Measurements from ENCODE around the gene TENM4.

Gene TENM4

GRCh38 chr11:79059141-79059540 lies 381.7 kb downstream of the TENM4 start (continued):
- TF ChIP-seq ZNF350 (tag by site-specific recombination; IDR thresholded peaks at IDR 0.05) (no peak), ELK4 (IDR thresholded peaks at IDR 0.05; ENCODE audit: borderline replicate concordance, low read depth, low read length) (no peak), ZIC2 (tag by site-specific recombination; IDR thresholded peaks at IDR 0.05) (no peak)

DNA sequence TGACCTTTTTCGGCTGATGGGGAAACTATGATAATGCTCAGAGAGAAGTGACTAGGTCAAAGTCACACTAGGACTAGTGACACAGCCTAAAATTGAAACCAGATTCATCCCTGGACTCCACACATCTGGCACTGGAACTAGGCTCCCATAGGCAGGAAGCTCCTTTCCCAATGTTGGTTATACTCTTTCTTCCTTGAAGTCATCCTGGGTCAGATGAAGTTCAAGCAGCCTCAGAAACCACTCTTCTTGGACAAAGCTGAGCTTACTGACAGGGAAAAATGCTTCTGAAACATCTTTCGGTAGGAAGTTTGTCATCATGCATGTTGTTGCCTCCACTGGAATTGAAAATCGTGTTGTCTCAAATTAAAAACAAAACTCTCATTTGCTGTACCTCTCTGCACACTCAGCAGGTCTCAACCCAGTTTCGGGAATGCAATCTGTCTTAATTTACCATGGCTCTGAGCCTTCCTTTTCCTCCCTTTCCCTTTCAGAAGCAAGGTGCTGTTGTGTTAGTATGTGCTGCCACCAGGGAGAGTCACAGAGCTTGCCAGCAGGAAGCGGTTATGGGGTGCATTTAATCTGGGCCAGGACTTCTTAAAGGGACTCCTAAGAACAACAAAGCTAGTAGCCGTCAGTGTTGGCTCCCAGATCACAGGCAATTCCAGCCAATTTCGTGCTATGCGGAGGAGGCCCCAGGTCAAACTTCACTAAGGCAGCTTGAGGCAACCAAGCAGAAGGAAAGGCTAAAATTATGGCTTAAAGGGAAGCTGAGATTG lies 384.8 kb downstream of the TENM4 start:
- POLR2A ChIA-PET: no interaction called here
- Histone ChIP-seq H3K27ac (ENCODE audit: extremely low read depth, low read depth, low read length) (no peak overlapping the region), H3K4me3 (ENCODE audit: low read depth, low read length) (no peak overlapping the region), H3K9me3 (ENCODE audit: control insufficient read depth, insufficient read depth, low read depth, low read length) (no peaks in the 10 kb centered on the region), H3K36me3 (ENCODE audit: control insufficient read depth in 2 of 2, insufficient read depth in 1 of 2, low read length in 2 of 2) (no peaks in the 10 kb centered on the region), H3K4me1 (ENCODE audit: control insufficient read depth, insufficient read depth, low read length) (no peaks in the 10 kb centered on the region)
- TF ChIP-seq ZNF629 (tag by site-specific recombination; IDR thresholded peaks at IDR 0.05): no peak
- TF ChIP-seq ZNF394 (tag by site-specific recombination; IDR thresholded peaks at IDR 0.05; ENCODE audit: borderline replicate concordance): no peak
- TF ChIP-seq ZNF175 (tag by site-specific recombination; IDR thresholded peaks at IDR 0.05): no peak
- TF ChIP-seq GFI1B (tag by site-specific recombination; IDR thresholded peaks at IDR 0.05): no peak
- no peak for TF ChIP-seq ZNF529 (tag by site-specific recombination; IDR thresholded peaks at IDR 0.05; ENCODE audit: insufficient replicate concordance)
- TF ChIP-seq ATF2 (tag by site-specific recombination; IDR thresholded peaks at IDR 0.05; ENCODE audit: low read depth): no peak
- TF ChIP-seq ZFP69B (tag by site-specific recombination; IDR thresholded peaks at IDR 0.05): no peak
- no peak for TF ChIP-seq ZNF701 (tag by site-specific recombination; IDR thresholded peaks at IDR 0.05)
- no peak for TF ChIP-seq ZNF416 (tag by site-specific recombination; IDR thresholded peaks at IDR 0.05)
- no peak for TF ChIP-seq ZNF10 (tag by site-specific recombination; IDR thresholded peaks at IDR 0.05)
- TF ChIP-seq IKZF3 (tag by site-specific recombination; IDR thresholded peaks at IDR 0.05): no peak
- no peak for TF ChIP-seq MZF1 (tag by site-specific recombination; IDR thresholded peaks at IDR 0.05; ENCODE audit: borderline replicate concordance)
- no peak for TF ChIP-seq ZNF112 (tag by site-specific recombination; IDR thresholded peaks at IDR 0.05)
- TF ChIP-seq BCL11B (tag by site-specific recombination; IDR thresholded peaks at IDR 0.05; ENCODE audit: low read depth): no peak
- TF ChIP-seq YY1 (tag by site-specific recombination; IDR thresholded peaks at IDR 0.05): no peak
- no peak for TF ChIP-seq TSHZ1 (tag by site-specific recombination; IDR thresholded peaks at IDR 0.05; ENCODE audit: borderline replicate concordance)
- CTCF ChIA-PET: interaction anchor here (0.6 to 1.0 kb wide), 3 partner anchors 21 to 256 kb away, joined by 3 to 4 read pairs (median 3); no protein-coding TSS in a partner anchor
